SU-DHL-6 (cell line): ENCODE measurements around the gene SNTG2.

Source experiments
- EZH2phosphoT487 ChIP-seq: fragments of 200-600 bp; sonication (generic), shearing (Covaris generic); conservative IDR thresholded peaks from 2 replicates; pipeline ENCODE4 v1.6.1; 2018; ENCODE audit warnings: mild to moderate bottlenecking, antibody characterized with exemption, low read length, moderate library complexity, mixed read lengths
- TF ChIP-seq, protein P1 (sequence below): fragments of 200-600 bp; sonication (generic); IDR thresholded peaks from one replicate; pipeline ENCODE4 v1.5.1; 2017; ENCODE audit warnings: antibody characterized with exemption, mild to moderate bottlenecking, low read length, moderate library complexity; ENCODE audit not compliant: insufficient read depth, poor library complexity, severe bottlenecking

DNA sequence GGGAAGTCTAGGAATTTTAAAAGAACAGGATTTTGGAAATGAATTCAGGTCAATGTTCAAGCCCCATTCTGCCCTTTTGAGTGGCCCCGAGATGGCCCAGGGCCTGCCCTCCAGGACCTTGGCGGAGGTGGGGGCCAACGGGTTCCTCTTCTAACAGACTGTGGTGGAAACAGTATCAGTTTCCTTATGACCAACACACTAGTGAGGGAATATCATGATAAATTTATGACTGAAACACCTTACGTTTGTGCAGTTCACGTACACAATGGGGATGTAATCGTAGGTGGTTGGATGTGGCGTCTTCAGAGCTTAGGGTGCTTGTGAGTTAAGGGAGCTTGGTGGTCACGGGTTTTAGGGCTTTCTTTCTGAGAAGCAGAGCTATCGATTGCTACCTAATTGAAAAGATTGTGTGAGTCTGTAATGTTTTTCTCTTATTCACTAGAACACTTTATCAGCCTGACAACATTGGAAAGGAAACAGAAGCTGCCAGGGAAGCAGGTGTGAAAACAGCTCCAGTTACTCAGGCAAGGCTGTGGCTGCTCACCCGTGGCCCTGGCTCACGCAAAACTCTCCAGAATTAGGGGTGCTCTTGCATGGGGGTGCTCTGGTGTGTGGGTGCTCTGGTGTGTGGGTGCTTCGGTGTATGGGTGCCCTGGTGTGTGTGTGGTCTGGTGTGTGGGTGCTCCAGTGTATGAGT, 165.3 kb downstream of the SNTG2 start:
- TF ChIP-seq, protein P1, sequence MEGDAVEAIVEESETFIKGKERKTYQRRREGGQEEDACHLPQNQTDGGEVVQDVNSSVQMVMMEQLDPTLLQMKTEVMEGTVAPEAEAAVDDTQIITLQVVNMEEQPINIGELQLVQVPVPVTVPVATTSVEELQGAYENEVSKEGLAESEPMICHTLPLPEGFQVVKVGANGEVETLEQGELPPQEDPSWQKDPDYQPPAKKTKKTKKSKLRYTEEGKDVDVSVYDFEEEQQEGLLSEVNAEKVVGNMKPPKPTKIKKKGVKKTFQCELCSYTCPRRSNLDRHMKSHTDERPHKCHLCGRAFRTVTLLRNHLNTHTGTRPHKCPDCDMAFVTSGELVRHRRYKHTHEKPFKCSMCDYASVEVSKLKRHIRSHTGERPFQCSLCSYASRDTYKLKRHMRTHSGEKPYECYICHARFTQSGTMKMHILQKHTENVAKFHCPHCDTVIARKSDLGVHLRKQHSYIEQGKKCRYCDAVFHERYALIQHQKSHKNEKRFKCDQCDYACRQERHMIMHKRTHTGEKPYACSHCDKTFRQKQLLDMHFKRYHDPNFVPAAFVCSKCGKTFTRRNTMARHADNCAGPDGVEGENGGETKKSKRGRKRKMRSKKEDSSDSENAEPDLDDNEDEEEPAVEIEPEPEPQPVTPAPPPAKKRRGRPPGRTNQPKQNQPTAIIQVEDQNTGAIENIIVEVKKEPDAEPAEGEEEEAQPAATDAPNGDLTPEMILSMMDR = no peak
- TF ChIP-seq EZH2phosphoT487 = no peak
